K562 (cell line): ENCODE data around the gene XPO1. TPM values are rescaled to one million over a fixed set of nuclear protein-coding genes. Genes with fewer than 3 reads are reported as not detected.

Experiments used
- BRD4 ChIP-seq: fragments of 200-600 bp; sonication (generic); IDR thresholded peaks from 2 replicates; pipeline ENCODE4 v1.6.1; 2017; ENCODE audit warnings: inconsistent platforms
- BRF1 ChIP-seq: IDR thresholded peaks from 3 replicates; pipeline ENCODE4 v1.6.1; 2011; ENCODE audit warnings: borderline replicate concordance, mild to moderate bottlenecking; ENCODE audit not compliant: insufficient read length; ENCODE audit errors: extremely low read depth
- CBX1 ChIP-seq: sonication (generic); IDR thresholded peaks from 2 replicates; pipeline ENCODE4 v1.6.1; 2016; ENCODE audit warnings: antibody characterized with exemption, low read depth, mild to moderate bottlenecking
- CEBPG ChIP-seq, 3 experiments: fragments of 200-800 bp in 1 of 3; sonication (Bioruptor generic) in 1 of 3; sonication (generic) in 1 of 3; formaldehyde crosslinking in 1 of 3; IDR thresholded peaks in 2 of 3; conservative IDR thresholded peaks in 1 of 3; 2 replicates each; pipeline versions ENCODE4 v1.6.1 to v1.8.0; 2016 to 2022; ENCODE audit warnings: missing compliant biosample characterization in 2 of 3, missing genetic modification characterization in 2 of 3, mild to moderate bottlenecking in 1 of 3, missing genetic modification reagents in 1 of 3
- CREBBP ChIP-seq: IDR thresholded peaks from one replicate; pipeline ENCODE4 v1.6.1; 2012; ENCODE audit warnings: low read depth, mild to moderate bottlenecking, control low read depth, inconsistent platforms, low read length
- FOXM1 ChIP-seq, 2 experiments: fragments of 450-650 bp in 1 of 2; sonication (generic) in 1 of 2; formaldehyde crosslinking in 1 of 2; IDR thresholded peaks; 2 replicates each; pipeline versions ENCODE4 v1.6.1 to v1.9.0; 2017 to 2022; ENCODE audit warnings: low read depth in 2 of 2, mild to moderate bottlenecking in 2 of 2, missing genetic modification reagents in 1 of 2, moderate library complexity in 1 of 2
- GATAD2B ChIP-seq: fragments of 450-650 bp; IDR thresholded peaks from 2 replicates; pipeline ENCODE4 v1.6.1; 2017; ENCODE audit warnings: mild to moderate bottlenecking, borderline replicate concordance
- GTF2E2 ChIP-seq: fragments of 200-800 bp; sonication (Bioruptor generic); IDR thresholded peaks from 2 replicates; pipeline ENCODE4 v1.6.1; 2016; ENCODE audit warnings: missing genetic modification characterization, missing compliant biosample characterization
- HNRNPLL ChIP-seq: fragments of 200-400 bp; formaldehyde crosslinking; IDR thresholded peaks from 2 replicates; pipeline ENCODE4 v1.6.1; 2017; ENCODE audit warnings: low read length, low read depth, mild to moderate bottlenecking; ENCODE audit not compliant: poor library complexity, severe bottlenecking
- MED1 ChIP-seq: sonication (generic); formaldehyde crosslinking; IDR thresholded peaks from 2 replicates; pipeline ENCODE4 v1.8.1; 2023; ENCODE audit warnings: missing genetic modification reagents, borderline replicate concordance
- NRF1 ChIP-seq, 2 experiments: fragments of 450-650 bp; IDR thresholded peaks in 1 of 2; conservative IDR thresholded peaks in 1 of 2; 2 replicates each; pipeline ENCODE4 v1.6.1; 2014; ENCODE audit warnings: mild to moderate bottlenecking in 2 of 2
- POLR2B ChIP-seq: fragments of 450-650 bp; IDR thresholded peaks from 2 replicates; pipeline ENCODE4 v1.6.1; 2018; ENCODE audit warnings: low read depth; ENCODE audit not compliant: partially characterized antibody
- SNIP1 ChIP-seq: fragments of 450-650 bp; IDR thresholded peaks from 2 replicates; pipeline ENCODE4 v1.7.1; 2017; ENCODE audit warnings: low read depth, mild to moderate bottlenecking
- ZBTB40 ChIP-seq, 2 experiments: fragments of 450-650 bp in 1 of 2; sonication (generic) in 1 of 2; formaldehyde crosslinking in 1 of 2; IDR thresholded peaks; 2 replicates each; pipeline versions ENCODE4 v1.7.1 to v1.9.0; 2016 to 2022; ENCODE audit warnings: inconsistent platforms in 1 of 2, mild to moderate bottlenecking in 1 of 2, missing genetic modification reagents in 1 of 2
- ZC3H4 ChIP-seq: sonication (generic); formaldehyde crosslinking; IDR thresholded peaks from 2 replicates; pipeline ENCODE4 v1.9.0; 2021; ENCODE audit warnings: missing genetic modification reagents, borderline replicate concordance
- ZFX ChIP-seq: sonication (generic); formaldehyde crosslinking; IDR thresholded peaks from 2 replicates; pipeline ENCODE4 v1.8.0; 2022; ENCODE audit warnings: mild to moderate bottlenecking, missing genetic modification reagents, moderate library complexity
- ZNF311 ChIP-seq: fragments of 250-450 bp; sonication (Bioruptor Pico); IDR thresholded peaks from 2 replicates; pipeline ENCODE4 v1.4.0; 2020; ENCODE audit warnings: mild to moderate bottlenecking, moderate library complexity
- polyA plus RNA-seq, 8 experiments: library from polyadenylated mRNA; depleted of rRNA in 4 of 8; stranded (reverse) in 5 of 8; unstranded in 3 of 8; fragments of >200 nt; fragmentation: Nextera tagmentation in 2 of 8; fragmentation: Illumina TruSeq in 1 of 8; extraction: Ambion mirVana in 2 of 8; extraction: Trizol in 1 of 8; gene quantifications; 2 replicates each; pipeline versions ENCODE4 v1.2.1 to v1.2.3, GENCODE V29; 2011 to 2014; ENCODE audit warnings: inconsistent platforms in 1 of 8, missing spikeins in 1 of 8
- total RNA-seq, 7 experiments: library from RNA; depleted of rRNA in 6 of 7; stranded (reverse); fragments of >200 nt in 6 of 7; fragmentation: Illumina TruSeq in 2 of 7; extraction: Trizol in 2 of 7; gene quantifications; 2 replicates each; pipeline versions ENCODE4 v1.2.1 to v1.2.3, GENCODE V29; 2011 to 2021; ENCODE audit warnings: low replicate concordance in 1 of 7

The XPO1 gene
- total and polyA plus RNA-seq, 9 of the 15 experiments (the other 6 are each of a cell fraction or from before 2014, with no cell fraction given) = 86.2 to 307 (median 216) TPM

- TF ChIP-seq GTF2E2 (no peak), ZC3H4 (CRISPR knock-in tag) (no peak), CBX1 (no peak), SNIP1 (no peak), NRF1 (conservative IDR thresholded peaks at IDR 0.05 in 1 of 2, IDR thresholded peaks at IDR 0.05 in 1 of 2) (peak; percentile 46 to 61), POLR2B (peak; percentile 75), BRF1 (no peak), ZFX (peak; percentile 98), CREBBP (no peak), MED1 (CRISPR knock-in tag) (no peak), CEBPG (CRISPR knock-in tag; IDR thresholded peaks at IDR 0.05) (no peak), CEBPG (tag; conservative IDR thresholded peaks at IDR 0.05 in 1 of 2, IDR thresholded peaks at IDR 0.05 in 1 of 2) (no peak), FOXM1 (IDR thresholded peaks at IDR 0.05; ENCODE audit: low read depth) (no peak; the same call in 1 of the 2 replicates), FOXM1 (CRISPR knock-in tag; IDR thresholded peaks at IDR 0.05; ENCODE audit: low read depth) (no peak), ZNF311 (no peak), GATAD2B (peak; percentile 81), ZBTB40 (IDR thresholded peaks at IDR 0.05) (0 out of 2 replicates have a peak, but pooled peaks have one; percentile 25), ZBTB40 (CRISPR knock-in tag; IDR thresholded peaks at IDR 0.05) (no peak), HNRNPLL (no peak), BRD4 (no peak)
These were observed 864 bp upstream of the XPO1 start (continued) for GRCh38 chr2:61538920-61539520.
